WTC11 (cell line): ENCODE measurements around the gene SPART. TPM values are rescaled to one million over a fixed set of nuclear protein-coding genes. Genes with fewer than 3 reads are reported as not detected.

Source experiments
- ATAC-seq: fragments of 200-7000 bp; cut with Tn5 transposase; 2 replicates; pipeline ENCODE4 v1.10.0; 2021; ENCODE audit warnings: mild to moderate bottlenecking, moderate library complexity
- CTCF ChIA-PET: fragments of 300-600 bp; sonication (Branson Sonifier 250); formaldehyde crosslinking; loops from one replicate; lab custom pipeline; 2021; ENCODE audit warnings: antibody characterized with exemption; lab: Charles Lee
- POLR2A ChIA-PET: fragments of 350-600 bp; sonication (Branson Sonifier 250); formaldehyde crosslinking; loops from one replicate; lab custom pipeline; 2021; ENCODE audit warnings: antibody characterized with exemption; lab: Charles Lee
- DNase-seq: peaks from one replicate; pipeline ENCODE4 v3.0.0; 2021; ENCODE audit warnings: low spot score
- H3K27ac Mint-ChIP-seq: 2 replicates; pipeline ENCODE4 v1.8.0; 2021; ENCODE audit warnings: mixed read lengths
- H3K27me3 Mint-ChIP-seq: 2 replicates; pipeline ENCODE4 v1.8.0; 2021; ENCODE audit warnings: low read depth, mild to moderate bottlenecking, moderate library complexity, mixed read lengths
- H3K36me3 Mint-ChIP-seq: 2 replicates; pipeline ENCODE4 v1.8.0; 2021; ENCODE audit warnings: mixed read lengths
- H3K4me1 Mint-ChIP-seq: 2 replicates; pipeline ENCODE4 v1.8.0; 2022; ENCODE audit warnings: mixed read lengths
- H3K4me3 Mint-ChIP-seq: 2 replicates; pipeline ENCODE4 v1.8.0; 2021; ENCODE audit warnings: mild to moderate bottlenecking, moderate library complexity, mixed read lengths
- H3K9me3 Mint-ChIP-seq: 2 replicates; pipeline ENCODE4 v1.8.0; 2021; ENCODE audit warnings: mixed read lengths
- CTCF ChIP-seq: fragments of 200-600 bp; IDR thresholded peaks from 2 replicates; pipeline ENCODE4 v1.8.0; 2022; ENCODE audit warnings: antibody characterized with exemption
- GRHL2 ChIP-seq: fragments of 250-450 bp; sonication (Bioruptor Pico); IDR thresholded peaks from 2 replicates; pipeline ENCODE4 v1.8.0; 2022; ENCODE audit warnings: mild to moderate bottlenecking, moderate library complexity; ENCODE audit not compliant: insufficient replicate concordance, severe bottlenecking
- IRF1 ChIP-seq: sonication (generic); formaldehyde crosslinking; IDR thresholded peaks from 2 replicates; pipeline ENCODE4 v1.8.0; 2023; ENCODE audit warnings: missing genetic modification reagents
- NR2C2 ChIP-seq: sonication (generic); formaldehyde crosslinking; IDR thresholded peaks from 2 replicates; pipeline ENCODE4 v1.8.0; 2022; ENCODE audit warnings: mild to moderate bottlenecking, missing genetic modification reagents
- PREB ChIP-seq: sonication (generic); formaldehyde crosslinking; IDR thresholded peaks from 2 replicates; pipeline ENCODE4 v1.8.1; 2022; ENCODE audit warnings: mild to moderate bottlenecking, missing genetic modification reagents, moderate library complexity, borderline replicate concordance
- SMAD3 ChIP-seq: sonication (generic); formaldehyde crosslinking; IDR thresholded peaks from 2 replicates; pipeline ENCODE4 v1.8.0; 2022; ENCODE audit warnings: missing genetic modification reagents, mild to moderate bottlenecking, borderline replicate concordance
- ZNF232 ChIP-seq: sonication (generic); formaldehyde crosslinking; IDR thresholded peaks from 2 replicates; pipeline ENCODE4 v1.8.0; 2022; ENCODE audit warnings: mild to moderate bottlenecking, missing genetic modification reagents
- ZNF281 ChIP-seq: sonication (generic); formaldehyde crosslinking; IDR thresholded peaks from 2 replicates; pipeline ENCODE4 v1.8.0; 2023; ENCODE audit warnings: mild to moderate bottlenecking, missing genetic modification reagents
- total RNA-seq: library from RNA; stranded (reverse); gene quantifications from 3 replicates; pipeline ENCODE4 v1.2.3, GENCODE V29; 2021

The SPART gene
- total RNA-seq, 1 experiment from 2014 or later = 95.7 TPM

GRCh38 chr13:36282821-36283432 lies 63.3 kb downstream of the SPART start:
- Mint-ChIP-seq H3K4me3 (no peak overlapping the region), H3K36me3 (peaks cover 48% of the 10 kb centered on the region), H3K4me1 (peaks cover 19% of the 10 kb centered on the region), H3K27me3 (no peaks in the 10 kb centered on the region), H3K27ac (peak overlapping the region; percentile 5; the same call in 1 of the 2 replicates), H3K9me3 (peaks cover 12% of the 10 kb centered on the region)
- POLR2A ChIA-PET = interaction anchor here (1.4 kb wide), 1 partner anchor 11 kb away, joined by 3 read pairs; no protein-coding TSS in a partner anchor
- ATAC-seq (peak; percentile 62; the same call in 1 of the 2 replicates), DNase-seq (no peak)
- TF ChIP-seq CTCF = peak; percentile 81
- no peak for TF ChIP-seq GRHL2 (CRISPR knock-in tag)
- CTCF ChIA-PET = interaction anchor here (0.6 to 1.4 kb wide), 40 partner anchors 9 to 590 kb away, joined by 3 to 24 read pairs (median 4); partner anchors contain the start of genes CCDC169, CCNA1 and SPART

GRCh38 chr13:36275190-36276002 lies 70.8 kb downstream of the SPART start:
- ChIA-PET CTCF (interaction anchor here (0.7 to 2.5 kb wide), 12 partner anchors 23 to 298 kb away, joined by 3 to 43 read pairs (median 4); no protein-coding TSS in a partner anchor), POLR2A (no interaction called here)
- H3K27ac Mint-ChIP-seq = no peak overlapping the region
- H3K4me3 Mint-ChIP-seq = no peak overlapping the region
- 0 out of 2 replicates have a peak, but pooled peaks have one; percentile 57 for ATAC-seq
- no peaks in the 10 kb centered on the region for H3K9me3 Mint-ChIP-seq
- DNase-seq = no peak
- TF ChIP-seq PREB (CRISPR knock-in tag) (no peak), ZNF232 (CRISPR knock-in tag) (no peak), SMAD3 (CRISPR knock-in tag) (no peak), CTCF (peak; percentile 55; the same call in 1 of the 2 replicates)
- peaks cover 2% of the 10 kb centered on the region for H3K4me1 Mint-ChIP-seq
- H3K36me3 Mint-ChIP-seq = peaks cover 31% of the 10 kb centered on the region
- H3K27me3 Mint-ChIP-seq = no peaks in the 10 kb centered on the region

- ChIA-PET CTCF (interaction anchor here (1.1 to 2.1 kb wide), 2 partner anchors 10 to 188 kb away, joined by 4 to 9 read pairs; no protein-coding TSS in a partner anchor), POLR2A (no interaction called here)
- Mint-ChIP-seq H3K4me3 (no peak overlapping the region), H3K27ac (no peak overlapping the region), H3K27me3 (no peaks in the 10 kb centered on the region), H3K36me3 (peaks cover 22% of the 10 kb centered on the region), H3K4me1 (peaks cover 12% of the 10 kb centered on the region), H3K9me3 (no peaks in the 10 kb centered on the region)
- DNase-seq = no peak
- no peak for ATAC-seq
- TF ChIP-seq ZNF281 (CRISPR knock-in tag) (no peak), IRF1 (CRISPR knock-in tag) (no peak), NR2C2 (CRISPR knock-in tag) (no peak)
Measured at GRCh38 chr13:36273431-36273830, 72.8 kb downstream of the SPART start.
